Stimulated activated CD4-positive, alpha-beta T cell treated with anti-CD3 and anti-CD28 coated beads, Interleukin-1b, Interleukin-23, amount 100 ng/mL, for 48 hours (primary cell): ENCODE data around the gene GLOD4.
A peak's percentile ranks its signal among the peaks of the same experiment; 100 is the strongest.
"Not testable (repeated sequence)": the region's sequence is repeated elsewhere in the genome, so short reads cannot be mapped to it uniquely, and the experiment has no call there.

ENCODE experiments used
- DNase-seq: peaks from one replicate; pipeline ENCODE4 v3.0.0-alpha.2; 2020

GLOD4 gene

DNA sequence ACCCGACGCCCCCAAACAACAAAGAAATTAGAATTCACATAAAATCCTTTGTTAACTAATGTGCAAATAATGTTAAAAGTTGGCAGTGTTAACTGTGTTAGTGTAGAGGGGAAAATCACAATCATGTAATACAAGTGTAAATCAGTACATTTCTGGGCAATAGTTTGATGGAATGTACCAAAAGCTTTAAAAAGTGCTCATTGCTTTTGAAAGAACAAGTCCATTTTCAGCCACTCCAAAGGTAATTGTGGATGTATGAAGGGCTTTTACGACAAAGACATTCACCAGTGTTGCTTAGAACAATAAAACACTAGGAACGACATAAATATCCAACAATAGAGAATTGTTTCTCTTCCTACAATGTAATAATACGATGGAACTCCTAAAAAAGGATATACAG is 9.1 kb downstream of the GLOD4 start:
- no peak for DNase-seq

DNA sequence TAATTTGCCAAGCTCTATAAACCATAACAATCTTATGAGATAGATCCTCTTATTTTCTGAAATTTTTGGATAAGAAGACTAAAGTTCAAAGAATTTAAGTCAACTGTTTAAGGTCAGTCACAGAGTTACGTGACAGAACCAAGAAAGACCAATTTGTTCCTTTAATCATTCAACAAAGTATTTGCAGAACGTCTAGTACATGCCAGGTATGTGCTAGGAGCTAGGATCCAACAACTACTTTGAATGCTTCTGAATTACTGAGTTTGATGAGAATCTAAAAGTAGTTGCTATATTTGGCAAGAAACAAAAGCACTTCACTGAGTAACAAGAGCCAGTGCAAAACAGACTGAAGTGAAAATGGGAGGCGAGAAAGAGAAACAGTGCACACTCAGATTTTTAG is 15.0 kb downstream of the GLOD4 start:
- DNase-seq, result no peak

DNA sequence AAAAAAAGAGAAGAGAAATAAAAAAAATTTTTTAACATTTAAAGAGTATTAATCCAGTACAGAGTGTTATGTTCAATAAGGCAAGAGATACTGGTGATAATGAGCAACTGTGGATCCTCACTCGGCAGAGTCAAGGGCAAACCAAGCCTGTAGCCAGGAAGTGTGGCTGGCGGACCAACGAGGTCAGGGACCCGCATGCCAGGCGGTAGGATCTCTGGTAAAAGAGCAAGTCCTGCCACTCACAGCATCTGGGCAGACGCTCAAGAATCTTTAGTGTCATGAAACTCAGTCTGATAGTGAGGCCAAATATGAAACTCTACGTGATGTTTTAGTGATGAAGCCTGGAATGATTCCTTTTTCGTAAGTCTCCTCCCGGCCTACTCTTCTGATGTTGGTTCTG is 21.7 kb downstream of the GLOD4 start:
- DNase-seq, result no peak

DNA sequence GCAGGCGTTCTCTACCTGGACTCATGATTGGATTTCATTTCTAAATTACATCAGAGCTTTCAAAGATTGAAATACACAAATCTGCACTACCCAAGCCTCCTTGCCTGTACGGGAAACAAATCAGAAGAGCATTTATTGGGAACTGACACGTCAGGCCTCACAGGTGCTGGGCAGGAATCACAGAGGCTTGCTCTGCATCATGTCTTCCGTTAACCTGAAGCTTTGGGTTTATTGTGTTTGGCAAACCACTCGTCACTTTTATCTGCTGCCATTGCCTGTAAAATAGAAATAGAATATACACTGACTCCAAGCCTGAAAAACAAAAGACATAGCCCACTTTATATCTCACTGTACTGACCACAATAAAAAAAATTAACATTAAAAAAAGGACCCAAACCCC is 22.1 kb downstream of the GLOD4 start:
- DNase-seq, result no peak

DNA sequence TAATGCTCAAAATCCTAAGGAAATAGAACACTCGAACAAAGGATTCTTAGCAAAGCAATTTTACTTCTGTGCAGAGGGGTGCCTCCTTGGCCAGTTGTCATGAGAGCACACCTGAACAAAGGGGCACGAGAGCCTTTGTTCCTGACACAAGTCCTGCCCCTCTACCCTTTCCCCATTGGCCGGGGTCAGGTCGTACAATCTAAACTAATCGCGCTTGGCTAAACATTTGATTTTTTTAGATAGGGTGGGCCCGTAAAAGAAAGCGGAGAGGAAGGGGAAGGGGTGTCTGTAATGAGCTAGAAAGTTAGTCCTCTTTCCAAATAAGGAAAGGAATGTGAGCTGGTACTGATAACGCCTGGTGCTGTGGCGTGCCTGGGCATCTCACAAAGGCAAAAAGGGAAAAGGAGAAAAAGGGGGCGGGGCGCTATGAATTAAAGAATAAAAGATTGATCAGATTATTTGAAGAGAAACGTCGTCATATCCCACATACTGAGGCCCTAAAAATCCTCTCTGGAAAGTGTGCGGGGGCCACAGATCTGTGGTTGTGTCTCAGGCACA is 26.0 kb downstream of the GLOD4 start:
- DNase-seq, result not testable (repeated sequence)

DNA sequence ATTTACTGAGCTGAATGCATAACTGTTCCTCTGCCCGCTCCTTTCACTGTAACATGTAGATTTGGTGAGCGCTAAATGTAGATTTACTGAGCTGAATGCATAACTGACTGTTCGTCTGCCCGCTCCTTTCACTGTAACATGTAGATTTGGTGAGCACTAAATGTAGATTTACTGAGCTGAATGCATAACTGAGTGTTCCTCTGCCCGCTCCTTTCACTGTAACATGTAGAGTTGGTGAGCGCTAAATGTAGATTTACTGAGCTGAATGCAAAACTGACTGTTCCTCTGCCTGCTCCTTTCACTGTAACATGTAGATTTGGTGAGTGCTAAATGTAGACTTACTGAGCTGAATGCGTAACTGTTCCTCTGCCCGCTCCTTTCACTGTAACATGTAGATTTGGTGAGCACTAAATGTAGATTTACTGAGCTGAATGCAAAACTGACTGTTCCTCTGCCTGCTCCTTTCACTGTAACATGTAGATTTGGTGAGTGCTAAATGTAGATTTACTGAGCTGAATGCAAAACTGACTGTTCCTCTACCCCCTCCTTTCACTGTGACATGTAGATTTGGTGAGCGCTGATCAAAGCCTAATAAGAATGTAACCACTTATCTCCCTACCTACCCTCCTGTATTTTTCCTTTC is 26.6 kb downstream of the GLOD4 start:
- not testable (repeated sequence) for DNase-seq

DNA sequence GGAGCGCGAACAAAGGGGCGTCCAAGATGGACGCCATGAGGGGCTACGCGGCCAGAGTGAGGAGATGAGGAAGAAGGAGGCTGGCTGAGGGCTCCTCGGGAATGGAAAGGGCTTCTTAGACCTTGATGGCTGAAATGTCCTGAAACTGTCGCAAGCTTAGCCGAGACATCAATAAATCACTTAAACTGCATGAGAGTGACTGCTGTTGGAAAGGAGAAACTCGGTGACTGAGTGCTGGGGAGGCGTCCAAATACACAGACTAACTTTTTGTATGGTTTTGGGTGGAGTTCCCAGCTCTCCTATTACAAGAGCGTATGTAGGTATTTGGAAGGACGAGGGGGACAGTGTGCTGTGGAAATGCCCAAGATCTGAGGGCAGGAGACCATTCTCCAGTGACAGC is 28.7 kb downstream of the GLOD4 start:
- no peak for DNase-seq

DNA sequence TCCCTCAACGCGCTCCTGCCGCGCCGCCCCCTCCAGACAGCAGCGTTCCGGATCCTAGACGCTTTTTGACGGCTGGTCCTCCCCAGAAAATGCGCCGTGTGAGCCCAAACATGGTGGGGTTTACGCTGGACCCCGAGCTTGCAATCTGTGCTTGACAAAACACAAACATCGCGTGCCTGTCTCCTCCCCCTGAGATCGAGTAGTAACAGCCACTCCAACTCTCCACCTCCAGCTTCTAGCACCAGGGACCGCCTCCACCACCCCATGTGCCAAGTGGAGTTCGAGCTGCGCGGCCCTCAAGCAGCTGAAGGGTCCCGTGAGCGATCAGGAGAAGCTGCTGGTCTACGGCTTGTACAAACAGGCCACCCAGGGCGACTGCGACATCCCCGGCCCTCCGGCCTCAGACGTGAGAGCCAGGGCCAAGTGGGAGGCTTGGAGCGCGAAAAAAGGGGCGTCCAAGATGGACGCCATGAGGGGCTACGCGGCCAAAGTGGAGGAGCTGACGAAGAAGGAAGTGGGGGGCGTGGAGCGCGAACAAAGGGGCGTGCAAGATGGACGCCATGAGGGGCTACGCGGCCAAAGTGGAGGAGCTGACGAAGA is 29.4 kb downstream of the GLOD4 start:
- DNase-seq, result no peak

DNA sequence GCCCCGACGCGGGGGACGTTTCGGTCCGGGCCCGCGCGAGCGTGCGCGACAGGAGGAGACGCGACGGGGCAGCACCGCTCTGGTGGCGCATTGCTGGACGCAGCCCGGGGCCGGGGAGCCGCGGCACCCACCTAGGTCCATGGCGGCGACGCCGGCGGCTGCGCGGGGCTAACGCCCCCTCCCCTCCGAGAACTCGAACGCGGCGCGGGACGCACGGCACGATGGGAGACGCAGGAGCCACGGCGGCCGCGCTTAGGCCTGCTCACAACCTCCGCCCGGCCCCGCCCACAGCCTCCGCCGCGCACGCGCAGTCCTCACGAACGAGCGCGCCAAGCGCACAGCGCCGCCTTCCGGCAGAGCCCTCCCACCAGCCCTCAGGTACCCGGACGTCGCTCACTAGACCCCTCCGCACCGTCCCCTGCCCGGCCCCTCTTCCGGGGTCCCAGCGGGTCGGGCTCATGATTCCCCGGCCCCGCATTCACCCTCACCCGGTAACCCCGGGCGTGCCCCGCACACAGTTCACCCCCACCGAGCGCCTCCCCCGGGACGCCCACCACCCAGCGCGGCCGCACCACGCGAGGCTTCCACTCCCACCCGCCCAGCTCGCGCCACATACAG is 30.0 kb downstream of the GLOD4 start, which contains the start of gene GEMIN4:
Gene GEMIN4 (minus strand): TSS at position 263 of the 618 bp plus-strand sequence. CDS start 122 bp downstream, at position 141.
- peak; percentile 97 for DNase-seq

DNA sequence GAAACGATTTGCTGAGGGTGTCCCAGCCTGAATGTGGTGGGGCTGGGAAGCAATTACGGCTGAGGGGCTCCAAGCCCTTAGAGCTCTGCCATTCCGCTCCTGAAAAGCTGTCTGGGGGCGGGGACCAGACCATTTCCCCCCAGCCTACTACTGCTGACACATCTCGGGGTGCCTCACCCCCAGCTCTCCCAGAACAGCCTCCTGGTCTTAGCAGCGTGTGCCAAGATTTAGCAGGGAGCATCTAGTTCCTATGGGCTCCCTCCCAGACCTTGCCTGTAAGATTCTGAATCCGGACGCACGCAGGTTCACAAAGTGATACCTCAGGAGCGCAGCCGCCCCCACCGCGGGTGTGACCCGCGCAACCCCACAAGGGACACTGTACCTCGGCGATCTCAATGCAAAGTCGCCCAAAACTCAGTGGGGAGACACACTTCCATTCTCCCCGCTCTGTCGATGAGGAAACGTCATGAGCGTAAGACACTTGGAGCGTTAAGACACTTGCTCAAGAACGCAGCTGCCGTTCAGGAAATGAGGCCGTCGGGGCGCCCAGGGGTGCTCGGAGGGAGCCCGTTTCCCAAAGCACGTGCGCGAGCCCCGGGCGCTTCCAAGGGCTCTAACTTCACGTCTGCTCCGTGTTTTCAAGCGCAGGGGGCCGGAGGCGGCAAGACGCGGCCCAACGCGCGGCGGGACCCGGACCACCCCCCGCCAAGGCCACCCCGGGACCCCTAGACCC is 30.6 kb downstream of the GLOD4 start:
- peak; percentile 53 for DNase-seq

DNA sequence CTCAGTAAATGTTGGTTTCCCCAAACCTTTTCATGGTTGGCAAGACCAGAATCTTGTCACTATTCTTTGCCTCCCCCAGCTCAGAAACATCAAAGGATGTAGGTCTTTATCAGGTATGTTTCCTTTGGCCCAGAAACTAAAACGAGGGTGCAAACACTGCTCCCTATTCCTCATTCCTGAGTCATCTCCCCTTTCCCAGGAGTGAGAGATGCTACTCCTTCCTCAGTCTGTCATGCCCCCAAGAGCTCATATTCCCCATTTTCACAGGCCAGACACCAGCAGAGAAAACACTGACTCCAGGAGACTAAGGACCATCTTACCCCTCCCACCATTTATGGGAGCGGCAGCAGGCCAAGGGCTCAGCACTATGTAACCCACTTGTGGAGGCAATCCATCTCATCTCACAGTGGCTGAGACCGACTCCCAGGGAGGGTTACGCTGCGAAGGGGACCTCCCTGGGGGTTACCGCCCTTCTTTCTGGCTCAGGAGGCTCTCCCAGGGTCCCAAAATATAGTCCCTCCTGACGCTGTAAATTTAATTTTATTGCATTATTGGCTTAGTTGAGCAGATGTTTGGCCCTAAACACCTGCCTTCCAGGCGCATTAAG is 31.5 kb downstream of the GLOD4 start:
- no peak for DNase-seq

DNA sequence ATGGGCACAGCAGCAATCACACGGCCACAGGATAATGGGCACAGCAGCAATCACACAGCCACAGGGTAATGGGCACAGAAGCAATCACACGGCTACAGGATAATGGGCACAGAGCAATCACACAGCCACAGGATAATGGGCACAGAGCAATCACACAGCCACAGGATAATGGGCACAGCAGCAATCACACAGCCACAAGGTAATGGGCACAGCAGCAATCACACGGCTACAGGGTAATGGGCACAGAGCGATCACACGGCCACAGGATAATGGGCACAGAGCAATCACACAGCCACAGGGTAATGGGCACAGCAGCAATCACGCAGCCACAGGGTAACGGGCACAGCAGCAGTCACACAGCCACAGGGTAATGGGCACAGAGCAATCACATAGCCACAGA is 32.7 kb downstream of the GLOD4 start:
- not testable (repeated sequence) for DNase-seq

DNA sequence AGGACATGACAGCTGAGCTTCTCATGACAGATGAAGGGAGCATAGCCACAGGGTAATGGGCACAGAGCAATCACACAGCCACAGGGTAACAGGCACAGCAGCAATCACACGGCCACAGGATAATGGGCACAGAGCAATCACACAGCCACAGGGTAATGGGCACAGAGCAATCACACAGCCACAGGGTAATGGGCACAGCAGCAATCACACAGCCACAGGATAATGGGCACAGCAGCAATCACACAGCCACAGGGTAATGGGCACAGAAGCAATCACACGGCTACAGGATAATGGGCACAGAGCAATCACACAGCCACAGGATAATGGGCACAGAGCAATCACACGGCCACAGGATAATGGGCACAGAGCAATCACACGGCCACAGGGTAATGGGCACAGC is 33.5 kb downstream of the GLOD4 start:
- not testable (repeated sequence) for DNase-seq

DNA sequence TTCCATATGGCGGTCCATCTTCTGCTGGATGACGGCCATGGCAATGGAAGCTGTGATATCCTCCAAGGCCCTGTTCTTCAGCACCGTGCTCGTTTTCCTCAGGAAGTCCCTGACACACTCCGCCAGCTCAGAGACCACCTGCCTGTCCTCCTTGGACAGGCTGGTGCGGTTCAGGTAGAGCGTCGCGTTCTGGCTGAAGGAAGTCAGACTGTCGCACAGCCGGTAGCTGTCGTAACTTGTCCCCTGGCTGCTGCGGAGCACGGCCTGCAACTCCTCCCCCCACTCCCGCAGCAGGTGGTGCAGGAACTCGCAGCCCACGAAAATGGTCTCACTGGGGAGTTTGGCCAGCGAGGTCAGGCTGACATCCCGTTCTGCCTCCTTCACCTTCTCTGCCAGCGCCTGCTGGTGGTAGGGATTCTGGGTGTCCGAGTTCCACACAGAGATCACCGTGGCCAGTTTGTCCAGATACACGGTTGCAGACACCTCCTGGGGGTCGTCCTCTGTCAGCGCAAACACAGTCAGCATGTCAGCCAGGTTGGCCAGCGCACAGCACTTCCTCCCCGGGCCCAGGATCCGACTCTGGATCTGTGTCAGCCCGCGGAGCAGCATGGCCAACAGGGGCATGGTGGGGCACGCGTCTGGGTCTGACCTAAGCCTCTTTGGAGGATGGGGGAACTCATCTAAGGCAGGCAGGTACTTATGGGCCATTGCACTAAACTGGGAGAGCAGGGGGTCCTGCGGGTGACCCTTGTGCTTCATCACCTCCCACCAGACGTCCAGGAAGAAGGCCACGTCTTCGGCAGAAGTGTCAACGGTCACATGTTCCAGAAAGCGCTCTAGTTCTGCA is 35.1 kb downstream of the GLOD4 start:
- DNase-seq, result no peak

DNA sequence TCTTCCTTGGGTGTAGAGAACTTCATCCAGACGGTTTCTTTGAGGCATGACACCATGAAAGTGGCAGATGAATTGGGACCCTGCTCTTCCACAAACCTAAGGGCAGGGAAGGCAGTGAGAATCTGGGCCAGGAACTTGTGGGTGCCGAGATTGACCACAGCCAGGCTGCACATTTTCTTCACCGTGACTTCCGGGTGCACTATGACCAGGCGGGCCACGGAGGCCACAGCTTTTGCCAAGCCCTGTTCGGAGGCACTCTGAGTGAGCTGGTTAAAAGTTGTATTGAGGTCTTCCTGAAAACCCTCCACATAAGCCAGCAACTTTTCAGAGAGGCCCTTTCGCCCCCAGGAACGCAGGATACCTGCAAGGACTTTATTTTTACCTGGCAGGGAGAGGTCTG is 35.9 kb downstream of the GLOD4 start:
- no peak for DNase-seq

DNA sequence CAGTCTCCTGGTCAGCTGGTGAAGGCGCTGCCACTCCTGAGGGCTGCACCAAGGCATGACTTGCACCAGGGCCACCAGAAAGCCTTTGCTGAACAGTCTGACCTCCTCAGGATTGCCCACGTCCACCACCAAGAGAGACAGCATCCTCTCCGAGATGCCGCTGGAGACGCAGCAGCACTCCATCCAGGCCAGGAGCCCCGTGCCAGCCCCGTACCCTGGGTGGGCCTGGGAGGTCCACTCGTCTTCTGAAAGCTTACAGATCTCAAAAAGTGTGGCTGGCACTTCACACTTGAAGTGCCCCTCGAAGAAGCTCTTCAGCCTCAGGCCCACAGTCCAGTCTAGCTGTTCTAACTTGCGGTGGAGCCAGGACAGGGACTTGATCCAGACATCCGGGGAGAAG is 36.7 kb downstream of the GLOD4 start:
- no peak for DNase-seq

DNA sequence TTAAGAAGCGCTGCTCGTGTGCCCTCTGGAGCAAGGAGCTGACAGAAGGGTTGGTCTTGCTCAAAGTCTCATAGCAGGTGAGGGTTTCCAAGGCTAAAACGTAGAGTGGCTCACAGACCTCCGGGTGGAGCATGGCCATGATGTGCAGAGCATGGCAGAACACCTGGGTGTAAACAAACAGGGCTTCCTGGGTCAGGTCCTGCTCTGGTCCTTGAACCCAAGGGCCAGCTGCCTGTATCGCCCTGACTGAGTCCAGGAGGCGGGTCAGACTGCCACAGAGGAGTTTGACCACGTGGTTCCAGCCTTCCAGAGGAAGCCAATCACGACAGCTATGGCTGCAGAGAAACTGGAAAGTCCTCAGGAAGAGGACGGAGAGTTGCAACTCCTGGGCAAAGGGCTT is 37.1 kb downstream of the GLOD4 start:
- no peak for DNase-seq

DNA sequence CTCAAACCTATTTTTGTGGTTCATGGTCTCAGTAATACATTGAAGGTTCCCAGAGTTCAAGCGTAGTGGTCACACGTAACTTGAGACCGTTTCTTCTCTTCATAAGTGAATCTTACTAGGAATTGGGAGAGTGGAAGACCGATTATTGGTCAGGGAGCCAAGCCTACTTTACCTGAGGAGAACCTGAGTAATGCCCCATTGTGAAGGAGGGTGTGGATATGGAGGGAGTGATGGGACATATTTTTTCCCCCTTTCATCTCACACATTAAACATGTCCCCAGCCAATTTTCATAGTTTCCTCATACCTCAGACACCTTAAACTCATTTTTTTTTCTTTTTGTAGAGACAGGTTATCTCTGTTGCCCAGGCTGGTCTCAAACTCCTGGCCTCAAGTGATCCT is 38.9 kb downstream of the GLOD4 start:
- DNase-seq, result no peak

DNA sequence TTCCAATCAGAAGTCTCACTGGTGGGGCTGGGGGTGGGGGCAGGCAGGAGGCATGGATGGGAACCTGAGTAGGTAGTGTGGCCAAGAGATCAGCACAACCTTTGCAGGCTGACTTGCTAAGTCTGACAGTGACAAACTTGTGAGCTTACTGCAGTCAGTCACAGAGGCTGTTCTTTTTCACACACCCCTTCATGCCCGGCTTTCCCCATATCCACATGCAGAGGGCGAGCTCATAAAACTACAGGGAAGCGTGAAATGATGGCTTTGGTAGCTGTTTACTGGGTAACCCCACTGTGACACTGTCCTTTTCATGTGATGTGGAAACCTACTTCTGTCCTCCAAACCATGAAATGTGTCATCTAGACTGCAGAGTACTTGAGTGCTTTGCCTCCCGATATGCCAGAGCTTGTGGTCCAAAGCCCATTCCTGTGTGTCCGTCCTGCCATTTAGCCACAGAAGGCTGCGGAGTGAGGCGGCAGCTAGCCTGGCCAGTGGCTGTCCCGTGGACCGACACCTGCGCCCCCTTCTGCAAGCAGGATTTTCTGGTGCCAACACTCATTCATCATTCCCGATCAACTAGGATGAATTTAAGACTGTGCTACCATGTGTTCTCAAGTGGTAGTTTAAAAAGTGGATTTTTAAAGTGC is 39.8 kb downstream of the GLOD4 start:
- no peak for DNase-seq

DNA sequence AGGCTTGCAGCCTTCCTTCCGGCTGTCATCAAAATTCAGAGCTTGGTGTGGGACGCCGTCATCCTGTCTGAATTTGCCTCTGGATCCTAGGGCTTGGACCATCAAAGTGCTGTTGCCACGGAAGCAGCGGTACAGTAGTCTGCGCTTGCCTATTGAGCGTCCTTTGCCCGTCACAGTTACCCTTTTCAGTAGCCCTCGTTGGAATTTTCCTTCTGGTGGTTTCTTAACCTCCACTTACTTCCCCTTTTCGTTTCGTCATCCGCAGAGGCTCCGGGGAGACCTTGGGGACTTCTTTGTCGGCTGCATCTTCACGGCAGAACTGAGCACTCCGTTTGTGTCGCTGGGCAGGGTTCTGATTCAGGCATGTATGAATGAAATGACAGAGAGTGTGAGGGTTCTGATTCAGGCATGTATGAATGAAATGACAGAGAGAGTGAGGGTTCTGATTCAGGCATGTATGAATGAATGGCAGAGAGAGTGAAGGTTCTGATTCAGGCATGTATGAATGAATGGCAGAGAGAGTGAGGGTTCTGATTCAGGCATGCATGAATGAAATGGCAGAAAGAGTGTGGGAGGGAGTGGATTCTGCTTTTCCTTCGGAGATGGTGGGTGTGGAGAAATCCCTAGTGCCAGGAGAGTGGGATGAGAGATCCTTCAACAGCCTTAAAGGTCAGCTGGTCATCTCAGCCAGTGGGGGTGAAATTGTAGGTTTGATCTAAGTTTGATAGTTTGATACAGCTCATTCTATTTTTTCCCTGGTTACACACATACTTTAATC is 41.7 kb downstream of the GLOD4 start:
- DNase-seq, result peak; percentile 70
